ENCODE data around the gene NHS.

DNA sequence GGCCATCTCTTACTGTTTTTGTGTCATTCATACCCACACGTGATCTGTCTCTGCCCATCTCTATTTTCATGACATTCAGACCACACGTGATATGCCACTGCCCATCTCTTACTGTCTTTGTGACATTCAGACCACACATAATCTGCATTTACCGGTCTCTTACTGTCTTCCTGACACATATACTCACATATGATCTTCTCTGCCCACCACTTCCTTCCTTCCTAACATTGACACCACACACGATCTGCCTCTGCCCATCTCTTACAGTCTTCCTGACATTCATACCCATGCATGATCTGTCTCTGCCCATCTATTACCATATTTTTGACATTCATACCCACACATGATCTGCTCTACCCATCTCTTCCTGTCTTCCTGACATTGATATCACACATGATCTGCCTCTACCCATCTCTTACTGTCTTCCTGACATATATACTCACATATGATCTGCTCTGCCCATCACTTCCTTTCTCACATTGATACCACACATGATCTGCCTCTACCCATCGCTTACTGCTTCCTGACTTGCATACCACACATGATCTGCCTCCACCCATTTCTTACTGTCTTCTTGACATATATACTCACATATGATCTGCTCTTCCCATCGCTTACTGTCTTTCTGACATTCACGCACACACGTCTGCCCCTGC is 398.3 kb downstream of the NHS start:
- TF ChIP-seq, protein P1, sequence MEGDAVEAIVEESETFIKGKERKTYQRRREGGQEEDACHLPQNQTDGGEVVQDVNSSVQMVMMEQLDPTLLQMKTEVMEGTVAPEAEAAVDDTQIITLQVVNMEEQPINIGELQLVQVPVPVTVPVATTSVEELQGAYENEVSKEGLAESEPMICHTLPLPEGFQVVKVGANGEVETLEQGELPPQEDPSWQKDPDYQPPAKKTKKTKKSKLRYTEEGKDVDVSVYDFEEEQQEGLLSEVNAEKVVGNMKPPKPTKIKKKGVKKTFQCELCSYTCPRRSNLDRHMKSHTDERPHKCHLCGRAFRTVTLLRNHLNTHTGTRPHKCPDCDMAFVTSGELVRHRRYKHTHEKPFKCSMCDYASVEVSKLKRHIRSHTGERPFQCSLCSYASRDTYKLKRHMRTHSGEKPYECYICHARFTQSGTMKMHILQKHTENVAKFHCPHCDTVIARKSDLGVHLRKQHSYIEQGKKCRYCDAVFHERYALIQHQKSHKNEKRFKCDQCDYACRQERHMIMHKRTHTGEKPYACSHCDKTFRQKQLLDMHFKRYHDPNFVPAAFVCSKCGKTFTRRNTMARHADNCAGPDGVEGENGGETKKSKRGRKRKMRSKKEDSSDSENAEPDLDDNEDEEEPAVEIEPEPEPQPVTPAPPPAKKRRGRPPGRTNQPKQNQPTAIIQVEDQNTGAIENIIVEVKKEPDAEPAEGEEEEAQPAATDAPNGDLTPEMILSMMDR (IDR thresholded peaks at IDR 0.05) = no peak
- TF ChIP-seq POLR2AphosphoS5 (IDR thresholded peaks at IDR 0.05) (no peak), EP300 (IDR thresholded peaks at IDR 0.05) (no peak), POLR2A (IDR thresholded peaks at IDR 0.05; ENCODE audit: low read depth) (no peak)

All from esophagus muscularis mucosa (tissue), 4 donors.